C4-2B (cell line): ENCODE measurements around the gene RCVRN.

Source experiments
- CTCF ChIP-seq: fragments of 450-650 bp; conservative IDR thresholded peaks from 2 replicates; pipeline ENCODE4 v1.5.1; 2017; ENCODE audit warnings: mild to moderate bottlenecking
- ZFX ChIP-seq: fragments of 450-650 bp; IDR thresholded peaks from 2 replicates; pipeline ENCODE4 v1.6.1; 2017

DNA sequence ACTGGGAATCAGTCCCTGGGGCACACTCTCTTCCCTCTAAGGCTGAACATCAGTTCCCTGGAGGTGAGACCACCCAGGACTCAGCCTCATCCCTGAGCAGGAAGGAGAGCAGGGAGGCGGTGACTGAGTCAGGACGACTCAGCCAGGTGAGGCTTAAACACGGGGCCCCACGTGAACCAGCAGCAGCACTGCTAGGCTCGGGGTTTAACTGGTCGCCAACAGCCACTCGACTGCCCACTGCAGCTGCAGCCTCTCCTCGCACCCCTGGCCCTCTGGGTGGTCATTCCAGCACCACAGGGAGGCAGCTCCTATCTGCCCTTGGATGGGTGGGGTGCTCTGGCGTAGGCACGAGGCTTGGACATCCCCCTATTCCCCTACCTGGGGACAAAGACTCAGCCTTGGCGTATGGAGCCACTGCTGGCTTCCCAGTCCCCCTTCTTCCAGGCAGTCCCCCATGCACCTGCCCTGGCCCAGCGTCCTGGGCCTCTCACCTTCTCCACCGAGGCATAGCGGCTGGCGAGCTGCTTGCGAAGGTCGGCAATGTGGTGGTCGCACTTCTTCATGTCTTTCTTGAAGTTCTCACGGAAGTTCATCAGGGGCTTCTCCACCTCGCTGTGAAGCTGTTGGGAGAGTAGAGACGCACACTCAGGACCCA, 21.2 kb upstream of the RCVRN start:
- TF ChIP-seq CTCF: no peak
- TF ChIP-seq ZFX: no peak
